K562 (cell line): ENCODE measurements around the gene ACOX1. TPM values are rescaled to one million over a fixed set of nuclear protein-coding genes. Genes with fewer than 3 reads are reported as not detected.

Source experiments
- ATF2 ChIP-seq: sonication (generic); formaldehyde crosslinking; IDR thresholded peaks from 2 replicates; pipeline ENCODE4 v1.8.1; 2022; ENCODE audit warnings: missing genetic modification reagents
- BMI1 ChIP-seq: fragments of 150-350 bp; IDR thresholded peaks from 2 replicates; pipeline ENCODE4 v1.6.1; 2014; ENCODE audit warnings: low read length
- CREB3 ChIP-seq: fragments of 450-650 bp; conservative IDR thresholded peaks from 2 replicates; pipeline ENCODE4 v1.6.1; 2016; ENCODE audit warnings: missing genetic modification characterization, low read depth, mild to moderate bottlenecking, missing compliant biosample characterization, moderate library complexity
- CREB5 ChIP-seq: fragments of 250-450 bp; sonication (Bioruptor Pico); IDR thresholded peaks from 2 replicates; pipeline ENCODE4 v1.5.0; 2020; ENCODE audit warnings: mild to moderate bottlenecking
- HEY1 ChIP-seq: fragments of 250-450 bp; sonication (Bioruptor Pico); IDR thresholded peaks from 2 replicates; pipeline ENCODE4 v1.5.0; 2020; ENCODE audit warnings: mild to moderate bottlenecking, moderate library complexity, borderline replicate concordance
- KDM1A ChIP-seq, 2 experiments: fragments of 450-650 bp; IDR thresholded peaks; 2 replicates each; pipeline ENCODE4 v1.6.1; 2016; ENCODE audit warnings: mild to moderate bottlenecking in 2 of 2
- MXD1 ChIP-seq: fragments of 250-450 bp; sonication (Bioruptor Pico); IDR thresholded peaks from 2 replicates; pipeline ENCODE4 v1.8.0; 2021; ENCODE audit warnings: borderline replicate concordance, mild to moderate bottlenecking, moderate library complexity; ENCODE audit not compliant: poor library complexity, severe bottlenecking
- PML ChIP-seq: IDR thresholded peaks from 2 replicates; pipeline ENCODE4 v1.6.1; 2012; ENCODE audit warnings: low read length, inconsistent platforms
- PREB ChIP-seq: sonication (generic); formaldehyde crosslinking; IDR thresholded peaks from 2 replicates; pipeline ENCODE4 v1.8.1; 2023; ENCODE audit warnings: mild to moderate bottlenecking, missing genetic modification reagents
- PYGO2 ChIP-seq: fragments of 450-650 bp; IDR thresholded peaks from 2 replicates; pipeline ENCODE4 v1.6.1; 2016; ENCODE audit warnings: mild to moderate bottlenecking, missing genetic modification characterization, moderate library complexity, missing compliant biosample characterization
- SMARCE1 ChIP-seq: fragments of 450-650 bp; IDR thresholded peaks from 2 replicates; pipeline ENCODE4 v1.7.1; 2016; ENCODE audit warnings: mild to moderate bottlenecking
- STAT5A ChIP-seq: IDR thresholded peaks from 2 replicates; pipeline ENCODE4 v1.6.1; 2012; ENCODE audit warnings: low read length, inconsistent platforms, borderline replicate concordance
- ZFPM2 ChIP-seq: fragments of 250-450 bp; sonication (Bioruptor Pico); IDR thresholded peaks from 2 replicates; pipeline ENCODE4 v1.5.1; 2022; ENCODE audit warnings: mild to moderate bottlenecking
- ZNF121 ChIP-seq: sonication (generic); formaldehyde crosslinking; conservative IDR thresholded peaks from 2 replicates; pipeline ENCODE4 v1.8.0; 2022; ENCODE audit warnings: missing genetic modification reagents
- ZNF143 ChIP-seq: sonication (generic); formaldehyde crosslinking; IDR thresholded peaks from 2 replicates; pipeline ENCODE4 v1.9.0; 2022; ENCODE audit warnings: mild to moderate bottlenecking, missing genetic modification reagents
- ZNF24 ChIP-seq: fragments of 450-650 bp; IDR thresholded peaks from 2 replicates; pipeline ENCODE4 v1.6.1; 2016
- ZNF282 ChIP-seq: sonication (generic); formaldehyde crosslinking; IDR thresholded peaks from 2 replicates; pipeline ENCODE4 v1.8.1; 2023; ENCODE audit warnings: missing genetic modification reagents
- ZNF384 ChIP-seq: IDR thresholded peaks from 2 replicates; pipeline ENCODE4 v1.6.1; 2012; ENCODE audit warnings: low read depth, low read length, improper control_type of control experiment
- ZNF395 ChIP-seq: fragments of 200-800 bp; sonication (Bioruptor generic); IDR thresholded peaks from 2 replicates; pipeline ENCODE4 v1.6.1; 2017; ENCODE audit warnings: missing genetic modification characterization, missing compliant biosample characterization
- ZNF512 ChIP-seq: IDR thresholded peaks from 2 replicates; pipeline ENCODE4 v1.6.1; 2016; ENCODE audit warnings: missing genetic modification characterization, missing compliant biosample characterization
- polyA plus RNA-seq, 8 experiments: library from polyadenylated mRNA; depleted of rRNA in 4 of 8; stranded (reverse) in 5 of 8; unstranded in 3 of 8; fragments of >200 nt; fragmentation: Nextera tagmentation in 2 of 8; fragmentation: Illumina TruSeq in 1 of 8; extraction: Ambion mirVana in 2 of 8; extraction: Trizol in 1 of 8; gene quantifications; 2 replicates each; pipeline versions ENCODE4 v1.2.1 to v1.2.3, GENCODE V29; 2011 to 2014; ENCODE audit warnings: inconsistent platforms in 1 of 8, missing spikeins in 1 of 8
- total RNA-seq, 7 experiments: library from RNA; depleted of rRNA in 6 of 7; stranded (reverse); fragments of >200 nt in 6 of 7; fragmentation: Illumina TruSeq in 2 of 7; extraction: Trizol in 2 of 7; gene quantifications; 2 replicates each; pipeline versions ENCODE4 v1.2.1 to v1.2.3, GENCODE V29; 2011 to 2021; ENCODE audit warnings: low replicate concordance in 1 of 7

ACOX1 gene
- total and polyA plus RNA-seq, 9 of the 15 experiments (the other 6 are each of a cell fraction or from before 2014, with no cell fraction given) = 7.8 to 24.1 (median 14.5) TPM

- TF ChIP-seq KDM1A (IDR thresholded peaks at IDR 0.05) (no peak), STAT5A (no peak), HEY1 (CRISPR knock-in tag) (no peak), ZNF395 (CRISPR knock-in tag) (no peak; the same call in 1 of the 2 replicates), CREB5 (CRISPR knock-in tag) (no peak), ZNF24 (no peak), ZNF282 (CRISPR knock-in tag) (peak; percentile 44; the same call in 1 of the 2 replicates), MXD1 (peak; percentile 12), ZNF512 (tag) (no peak), PYGO2 (tag) (no peak), PML (peak; percentile 87), SMARCE1 (no peak), ATF2 (CRISPR knock-in tag) (no peak), BMI1 (0 out of 2 replicates have a peak, but pooled peaks have one; percentile 43), ZFPM2 (CRISPR knock-in tag) (no peak), PREB (CRISPR knock-in tag) (0 out of 2 replicates have a peak, but pooled peaks have one; percentile 74), CREB3 (tag) (no peak), ZNF143 (peak; percentile 97), ZNF121 (CRISPR knock-in tag) (no peak), ZNF384 (no peak)
Measured at GRCh38 chr17:75940727-75941441, 38.1 kb downstream of the ACOX1 start, which contains the start of gene FBF1 (continued).
